Stimulated activated CD4-positive, alpha-beta T cell treated with anti-CD3 and anti-CD28 coated beads, Interleukin-12 subunit alpha, Interleukin-12 subunit beta, amount 100 ng/mL, for 4 hours (primary cell): ENCODE measurements around the gene ZNF613.
"Not testable (repeated sequence)": the region's sequence is repeated elsewhere in the genome, so short reads cannot be mapped to it uniquely, and the experiment has no call there.

Source experiments
- DNase-seq: peaks from one replicate; pipeline ENCODE4 v3.0.0-alpha.2; 2020

Gene ZNF613

GRCh38 chr19:51944798-51945552 lies 17.7 kb downstream of the ZNF613 start:
- DNase-seq: no peak

GRCh38 chr19:51946602-51947001 lies 19.3 kb downstream of the ZNF613 start:
- no peak for DNase-seq

- DNase-seq: no peak
Measured at GRCh38 chr19:51948975-51949374, 21.7 kb downstream of the ZNF613 start.

- DNase-seq: not testable (repeated sequence)
Measured at GRCh38 chr19:51957846-51958245, 30.6 kb downstream of the ZNF613 start.

GRCh38 chr19:51959791-51960190 lies 32.5 kb downstream of the ZNF613 start:
- no peak for DNase-seq

- not testable (repeated sequence) for DNase-seq
Measured at GRCh38 chr19:51960621-51961233, 33.5 kb downstream of the ZNF613 start.

GRCh38 chr19:51965583-51965982 lies 38.3 kb downstream of the ZNF613 start:
- DNase-seq: no peak

GRCh38 chr19:51970718-51971117 lies 43.4 kb downstream of the ZNF613 start:
- DNase-seq: no peak

- DNase-seq: no peak
Measured at GRCh38 chr19:51971624-51972023, 44.4 kb downstream of the ZNF613 start.

- not testable (repeated sequence) for DNase-seq
Measured at GRCh38 chr19:51975787-51976186, 48.5 kb downstream of the ZNF613 start.

- no peak for DNase-seq
Measured at GRCh38 chr19:51976852-51977251, 49.6 kb downstream of the ZNF613 start.

GRCh38 chr19:51977346-51977745 lies 50.1 kb downstream of the ZNF613 start:
- no peak for DNase-seq

GRCh38 chr19:51978882-51979281 lies 51.6 kb downstream of the ZNF613 start:
- no peak for DNase-seq

- DNase-seq: no peak
Measured at GRCh38 chr19:51980116-51980736, 53.0 kb downstream of the ZNF613 start.

GRCh38 chr19:51980926-51981325 lies 53.7 kb downstream of the ZNF613 start:
- DNase-seq: not testable (repeated sequence)

- no peak for DNase-seq
Measured at GRCh38 chr19:51983361-51983760, 56.1 kb downstream of the ZNF613 start.

- DNase-seq: peak; percentile 76
Measured at GRCh38 chr19:51986309-51987291, 59.3 kb downstream of the ZNF613 start, which contains the start of gene ZNF350. Gene ZNF350, minus strand, starts transcription at chr19:51986840. Its CDS starts 12,480 bp downstream, at chr19:51974360.

GRCh38 chr19:51993422-51993821 lies 66.2 kb downstream of the ZNF613 start:
- no peak for DNase-seq

GRCh38 chr19:51994048-51994644 lies 66.9 kb downstream of the ZNF613 start:
- no peak for DNase-seq
